NB4 (cell line): Measurements from ENCODE around the gene KCNH6.

Experiments used
- CTCF ChIP-seq: IDR thresholded peaks from one replicate; pipeline ENCODE4 v1.5.1; 2012; ENCODE audit warnings: low read depth, low read length
- MAX ChIP-seq: IDR thresholded peaks from 2 replicates; pipeline ENCODE4 v1.6.1; 2011; ENCODE audit warnings: low read depth, low read length
- MYC ChIP-seq: IDR thresholded peaks from 2 replicates; pipeline ENCODE4 v1.6.1; 2011; ENCODE audit warnings: low read depth, low read length
- POLR2A ChIP-seq: IDR thresholded peaks from 2 replicates; pipeline ENCODE4 v1.6.1; 2011; ENCODE audit warnings: mild to moderate bottlenecking; ENCODE audit not compliant: insufficient read length; ENCODE audit errors: extremely low read depth

GRCh38 chr17:63497708-63498483 lies 25.3 kb upstream of the KCNH6 start:
- peak; percentile 45 for TF ChIP-seq CTCF
- no peak for TF ChIP-seq MAX
- no peak for TF ChIP-seq POLR2A
- no peak for TF ChIP-seq MYC
